ENCODE data around the gene TMEM63A.

The TMEM63A gene

DNA sequence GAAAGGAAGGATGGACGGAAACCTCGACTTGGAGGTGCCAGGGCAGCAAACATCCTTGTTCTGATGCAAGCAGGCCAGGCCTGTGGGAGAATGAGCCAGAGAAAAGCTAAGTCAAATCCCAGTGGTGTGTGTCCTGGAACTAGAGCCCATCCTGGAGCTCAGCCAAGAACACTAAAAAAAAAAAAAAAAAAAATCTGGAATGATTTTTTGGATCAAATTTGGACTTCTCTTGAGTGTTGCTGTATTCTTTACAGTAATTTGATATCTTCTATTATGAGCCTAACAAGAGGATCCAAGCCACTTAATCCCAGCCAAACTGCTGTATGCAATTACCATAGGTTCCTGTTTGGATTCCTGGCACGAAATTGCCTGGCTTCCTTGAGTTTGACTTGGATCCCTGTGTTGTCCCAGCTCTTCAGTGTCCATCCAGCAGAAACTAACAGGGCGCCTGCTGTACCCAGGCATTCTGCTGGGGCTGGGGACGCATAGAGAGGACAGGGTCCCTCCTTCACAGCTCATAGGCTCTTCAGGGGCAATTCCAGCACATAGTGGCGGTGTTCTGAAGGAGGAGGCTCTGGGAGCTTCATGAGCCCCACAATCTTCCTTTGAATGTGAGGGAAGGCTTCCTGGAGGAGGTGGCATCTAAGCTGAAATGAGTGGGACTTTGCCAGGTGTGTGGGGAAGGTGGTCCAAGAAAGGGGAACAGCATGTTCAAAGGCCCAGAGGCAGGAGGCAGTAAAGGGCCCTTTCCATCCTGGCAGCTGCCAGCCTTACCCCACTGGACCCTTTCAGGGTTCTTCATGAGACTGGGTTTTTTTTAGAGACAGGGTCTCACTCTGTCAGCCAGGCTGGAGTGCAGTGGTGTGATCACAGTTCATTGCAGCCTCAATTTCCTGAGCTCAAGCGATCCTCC, 47.5 kb downstream of the TMEM63A start:
- Histone ChIP-seq H2AFZ (ENCODE audit: low read length) (no peak overlapping the region), H3K36me3 (ENCODE audit: insufficient read depth, low read length) (no peaks in the 10 kb centered on the region), H3K27me3 (ENCODE audit: insufficient read depth, low read length) (no peaks in the 10 kb centered on the region), H3K79me2 (ENCODE audit: insufficient read depth, low read length) (no peaks in the 10 kb centered on the region), H3K4me3 (ENCODE audit: low read depth, low read length, poor library complexity, severe bottlenecking) (no peak overlapping the region), H3K9me2 (ENCODE audit: low read depth, low read length) (no peaks in the 10 kb centered on the region), H3K4me2 (ENCODE audit: low read length) (no peak overlapping the region), H3F3A (ENCODE audit: insufficient read depth, low read length) (no peaks in the 10 kb centered on the region), H3K4me1 (ENCODE audit: insufficient read depth, low read length, severe bottlenecking) (no peaks in the 10 kb centered on the region), H4K20me1 (ENCODE audit: insufficient read depth, low read length) (no peaks in the 10 kb centered on the region), H3K9me3 (ENCODE audit: low read length) (no peaks in the 10 kb centered on the region), H3K27ac (ENCODE audit: low read depth, low read length, poor library complexity, severe bottlenecking) (no peak overlapping the region), H3K9ac (ENCODE audit: low read length) (no peak overlapping the region)
- no peak for TF ChIP-seq EZH2 (IDR thresholded peaks at IDR 0.05; ENCODE audit: borderline replicate concordance, low read length)
- TF ChIP-seq, protein P1, sequence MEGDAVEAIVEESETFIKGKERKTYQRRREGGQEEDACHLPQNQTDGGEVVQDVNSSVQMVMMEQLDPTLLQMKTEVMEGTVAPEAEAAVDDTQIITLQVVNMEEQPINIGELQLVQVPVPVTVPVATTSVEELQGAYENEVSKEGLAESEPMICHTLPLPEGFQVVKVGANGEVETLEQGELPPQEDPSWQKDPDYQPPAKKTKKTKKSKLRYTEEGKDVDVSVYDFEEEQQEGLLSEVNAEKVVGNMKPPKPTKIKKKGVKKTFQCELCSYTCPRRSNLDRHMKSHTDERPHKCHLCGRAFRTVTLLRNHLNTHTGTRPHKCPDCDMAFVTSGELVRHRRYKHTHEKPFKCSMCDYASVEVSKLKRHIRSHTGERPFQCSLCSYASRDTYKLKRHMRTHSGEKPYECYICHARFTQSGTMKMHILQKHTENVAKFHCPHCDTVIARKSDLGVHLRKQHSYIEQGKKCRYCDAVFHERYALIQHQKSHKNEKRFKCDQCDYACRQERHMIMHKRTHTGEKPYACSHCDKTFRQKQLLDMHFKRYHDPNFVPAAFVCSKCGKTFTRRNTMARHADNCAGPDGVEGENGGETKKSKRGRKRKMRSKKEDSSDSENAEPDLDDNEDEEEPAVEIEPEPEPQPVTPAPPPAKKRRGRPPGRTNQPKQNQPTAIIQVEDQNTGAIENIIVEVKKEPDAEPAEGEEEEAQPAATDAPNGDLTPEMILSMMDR (IDR thresholded peaks at IDR 0.05; ENCODE audit: low read length) = no peak

GRCh38 chr1:225830841-225831240, 51.3 kb downstream of the TMEM63A start:
- H3K4me3 ChIP-seq (ENCODE audit: low read depth, low read length, poor library complexity, severe bottlenecking) = no peak overlapping the region
- no peaks in the 10 kb centered on the region for H3K9me2 ChIP-seq (ENCODE audit: low read depth, low read length)
- no peaks in the 10 kb centered on the region for H4K20me1 ChIP-seq (ENCODE audit: insufficient read depth, low read length)
- no peak overlapping the region for H3K27ac ChIP-seq (ENCODE audit: low read depth, low read length, poor library complexity, severe bottlenecking)
- H3K79me2 ChIP-seq (ENCODE audit: insufficient read depth, low read length) = no peaks in the 10 kb centered on the region
- no peaks in the 10 kb centered on the region for H3K27me3 ChIP-seq (ENCODE audit: insufficient read depth, low read length)
- H3F3A ChIP-seq (ENCODE audit: insufficient read depth, low read length) = no peaks in the 10 kb centered on the region
- no peaks in the 10 kb centered on the region for H3K36me3 ChIP-seq (ENCODE audit: insufficient read depth, low read length)
- no peak overlapping the region for H3K4me2 ChIP-seq (ENCODE audit: low read length)
- H3K9ac ChIP-seq (ENCODE audit: low read length) = no peak overlapping the region
- TF ChIP-seq, protein P1 (IDR thresholded peaks at IDR 0.05; ENCODE audit: low read length) = no peak
- TF ChIP-seq EZH2 (IDR thresholded peaks at IDR 0.05; ENCODE audit: borderline replicate concordance, low read length) = no peak
- H2AFZ ChIP-seq (ENCODE audit: low read length) = no peak overlapping the region
- no peaks in the 10 kb centered on the region for H3K9me3 ChIP-seq (ENCODE audit: low read length)
- H3K4me1 ChIP-seq (ENCODE audit: insufficient read depth, low read length, severe bottlenecking) = no peaks in the 10 kb centered on the region

DNA sequence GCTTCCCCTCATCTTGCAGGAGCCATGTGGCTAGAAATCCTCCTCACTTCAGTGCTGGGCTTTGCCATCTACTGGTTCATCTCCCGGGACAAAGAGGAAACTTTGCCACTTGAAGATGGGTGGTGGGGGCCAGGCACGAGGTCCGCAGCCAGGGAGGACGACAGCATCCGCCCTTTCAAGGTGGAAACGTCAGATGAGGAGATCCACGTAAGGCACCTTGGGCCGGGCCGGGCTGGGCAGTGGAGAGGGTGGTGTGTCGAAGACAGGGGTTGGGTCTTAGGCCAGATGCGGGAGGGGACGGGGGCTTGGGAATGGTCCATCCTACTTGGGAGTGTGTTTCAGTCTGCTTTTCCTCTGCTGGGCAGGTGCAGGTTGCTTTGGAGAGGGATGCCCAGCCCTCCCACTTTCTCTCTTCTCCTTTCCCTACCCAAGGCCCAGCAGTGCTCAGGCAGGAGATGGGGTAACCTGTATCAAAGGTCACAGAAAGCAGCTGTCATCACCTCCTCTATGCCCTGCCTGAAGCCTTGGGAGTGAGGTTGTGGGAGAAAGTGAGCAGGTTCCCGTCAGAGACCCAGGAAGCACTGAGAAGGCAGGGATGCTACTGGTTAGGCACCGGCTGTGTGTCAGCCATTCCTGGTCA, 53.4 kb downstream of the TMEM63A start:
- Histone ChIP-seq H3K79me2 (ENCODE audit: insufficient read depth, low read length) (no peaks in the 10 kb centered on the region), H3K27ac (ENCODE audit: low read depth, low read length, poor library complexity, severe bottlenecking) (no peak overlapping the region), H3K9me3 (ENCODE audit: low read length) (no peaks in the 10 kb centered on the region), H3K4me1 (ENCODE audit: insufficient read depth, low read length, severe bottlenecking) (no peaks in the 10 kb centered on the region), H3F3A (ENCODE audit: insufficient read depth, low read length) (no peaks in the 10 kb centered on the region), H4K20me1 (ENCODE audit: insufficient read depth, low read length) (no peaks in the 10 kb centered on the region), H3K4me2 (ENCODE audit: low read length) (no peak overlapping the region), H3K9ac (ENCODE audit: low read length) (no peak overlapping the region), H3K9me2 (ENCODE audit: low read depth, low read length) (no peaks in the 10 kb centered on the region), H3K27me3 (ENCODE audit: insufficient read depth, low read length) (peaks cover 11% of the 10 kb centered on the region; the same call in 1 of the 2 replicates), H2AFZ (ENCODE audit: low read length) (no peak overlapping the region), H3K36me3 (ENCODE audit: insufficient read depth, low read length) (no peaks in the 10 kb centered on the region), H3K4me3 (ENCODE audit: low read depth, low read length, poor library complexity, severe bottlenecking) (no peak overlapping the region)
- TF ChIP-seq EZH2 (IDR thresholded peaks at IDR 0.05; ENCODE audit: borderline replicate concordance, low read length) = no peak
- TF ChIP-seq, protein P1 (IDR thresholded peaks at IDR 0.05; ENCODE audit: low read length) = no peak

Data from OCI-LY1 (cell line).